DND-41 (cell line): ENCODE data around the gene FOXK1.

Experiments
- ATAC-seq: fragments of 200-7000 bp; cut with Tn5 transposase; 3 replicates; pipeline ENCODE4 v1.9.1; 2021; ENCODE audit warnings: low read depth; ENCODE audit not compliant: insufficient read depth
- DNase-seq: peaks from one replicate; pipeline ENCODE4 v3.0.0-alpha.2; 2020
- H2AFZ ChIP-seq: 2 replicates; pipeline ENCODE4 v1.6.0; 2012; ENCODE audit warnings: low read depth, low read length
- H3K27ac ChIP-seq: 2 replicates; pipeline ENCODE4 v1.5.1; 2012; ENCODE audit warnings: low read length, inconsistent platforms
- H3K27me3 ChIP-seq: fragments of 200-600 bp; sonication (generic); 2 replicates; pipeline ENCODE4 v1.6.0; 2012; ENCODE audit warnings: low read length, mild to moderate bottlenecking, inconsistent platforms; ENCODE audit not compliant: insufficient read depth, poor library complexity
- H3K36me3 ChIP-seq: 2 replicates; pipeline ENCODE4 v1.5.1; 2012; ENCODE audit warnings: low read length, inconsistent platforms; ENCODE audit not compliant: insufficient read depth
- H3K4me1 ChIP-seq: 2 replicates; pipeline ENCODE4 v1.5.1; 2012; ENCODE audit warnings: mild to moderate bottlenecking, low read length; ENCODE audit not compliant: insufficient read depth
- H3K4me2 ChIP-seq: 2 replicates; pipeline ENCODE4 v1.6.0; 2012; ENCODE audit warnings: mild to moderate bottlenecking, moderate library complexity, low read length, inconsistent platforms; ENCODE audit not compliant: insufficient read depth
- H3K4me3 ChIP-seq, 2 experiments: fragments of 200-600 bp in 1 of 2; shearing (Covaris generic) in 1 of 2; 2 replicates each; pipeline ENCODE4 v1.5.1; 2012 to 2016; ENCODE audit warnings: inconsistent platforms in 2 of 2, low read length in 2 of 2, mild to moderate bottlenecking in 2 of 2, low read depth in 1 of 2, moderate library complexity in 1 of 2
- H3K79me2 ChIP-seq: 2 replicates; pipeline ENCODE4 v1.6.0; 2012; ENCODE audit warnings: low read length, inconsistent platforms; ENCODE audit not compliant: insufficient read depth
- H3K9ac ChIP-seq: 2 replicates; pipeline ENCODE4 v1.6.0; 2012; ENCODE audit warnings: low read depth, mild to moderate bottlenecking, inconsistent platforms, low read length, moderate library complexity
- H3K9me3 ChIP-seq: 2 replicates; pipeline ENCODE4 v1.5.1; 2012; ENCODE audit warnings: low read length, moderate library complexity, mild to moderate bottlenecking, inconsistent platforms; ENCODE audit not compliant: insufficient read depth, severe bottlenecking
- H4K20me1 ChIP-seq: 2 replicates; pipeline ENCODE4 v1.6.0; 2012; ENCODE audit warnings: low read length; ENCODE audit not compliant: insufficient read depth
- CTCF ChIP-seq: IDR thresholded peaks from 2 replicates; pipeline ENCODE4 v1.5.1; 2012; ENCODE audit warnings: borderline replicate concordance, low read length, moderate library complexity, mild to moderate bottlenecking; ENCODE audit not compliant: poor library complexity, severe bottlenecking; ENCODE audit errors: extremely low read depth
- EZH2 ChIP-seq: IDR thresholded peaks from 3 replicates; pipeline ENCODE4 v1.6.1; 2012; ENCODE audit warnings: borderline replicate concordance, low read depth, mild to moderate bottlenecking, moderate library complexity, low read length, inconsistent platforms; ENCODE audit not compliant: severe bottlenecking

The FOXK1 gene

GRCh38 chr7:4733936-4734528, 51.9 kb downstream of the FOXK1 start:
- Histone ChIP-seq H3K79me2 (peaks cover 92% of the 10 kb centered on the region), H4K20me1 (peaks cover 80% of the 10 kb centered on the region), H3K27me3 (no peaks in the 10 kb centered on the region), H3K4me3 (no peak overlapping the region), H3K27ac (peak overlapping the region; percentile 51), H3K4me1 (peaks cover 42% of the 10 kb centered on the region), H3K4me2 (peak overlapping the region; percentile 10), H3K9ac (peak overlapping the region; percentile 34), H2AFZ (no peak overlapping the region), H3K36me3 (peaks cover 31% of the 10 kb centered on the region), H3K9me3 (no peaks in the 10 kb centered on the region)
- TF ChIP-seq EZH2 (no peak), CTCF (no peak)
- ATAC-seq (peak; percentile 95), DNase-seq (peak; percentile 85)

DNA sequence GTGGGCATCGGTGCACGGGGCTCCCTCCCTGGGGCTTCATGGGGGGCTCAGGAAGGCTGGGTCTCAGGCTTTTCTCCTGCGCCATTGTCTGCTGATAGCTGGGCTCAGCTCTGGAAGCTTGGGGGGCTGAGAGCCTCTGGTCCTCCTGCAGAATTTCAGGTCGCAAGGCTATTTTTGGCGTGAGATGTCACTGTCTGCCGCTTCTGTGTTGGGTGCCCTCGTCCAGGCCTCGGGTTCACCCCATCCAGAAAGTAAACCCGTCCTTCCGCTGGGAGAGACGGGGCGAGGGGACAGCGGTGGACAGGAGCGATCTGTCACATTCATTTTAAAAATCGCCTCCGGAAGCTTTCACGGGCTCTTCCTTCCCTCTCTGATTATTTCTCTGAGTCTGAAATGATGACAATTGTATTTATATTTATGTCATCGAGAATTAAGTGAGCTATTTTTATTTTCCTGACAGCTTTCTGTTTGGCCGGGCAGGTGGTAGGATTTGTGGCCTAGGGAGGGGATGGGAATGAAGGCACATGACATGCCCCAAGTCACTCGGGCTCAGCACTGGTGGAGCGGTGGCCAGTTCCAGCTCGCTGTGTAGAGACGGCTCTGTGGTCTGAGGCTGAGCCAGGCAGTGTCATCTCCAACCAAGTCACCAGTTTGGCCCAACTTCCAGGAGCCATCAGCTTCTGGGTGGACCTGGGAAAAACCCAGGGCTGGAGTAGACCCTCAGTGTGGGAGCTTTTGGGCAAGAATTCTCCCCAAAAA, 52.7 kb downstream of the FOXK1 start:
- Histone ChIP-seq H3K4me3 (no peak overlapping the region), H2AFZ (no peak overlapping the region), H3K4me2 (no peak overlapping the region), H3K4me1 (peaks cover 49% of the 10 kb centered on the region), H3K27ac (peak overlapping the region; percentile 51), H3K36me3 (peaks cover 31% of the 10 kb centered on the region), H3K9me3 (no peaks in the 10 kb centered on the region), H3K9ac (no peak overlapping the region), H3K79me2 (peaks cover 91% of the 10 kb centered on the region), H4K20me1 (peaks cover 82% of the 10 kb centered on the region), H3K27me3 (no peaks in the 10 kb centered on the region)
- TF ChIP-seq EZH2 (no peak), CTCF (no peak)
- DNase-seq (no peak), ATAC-seq (no peak)

DNA sequence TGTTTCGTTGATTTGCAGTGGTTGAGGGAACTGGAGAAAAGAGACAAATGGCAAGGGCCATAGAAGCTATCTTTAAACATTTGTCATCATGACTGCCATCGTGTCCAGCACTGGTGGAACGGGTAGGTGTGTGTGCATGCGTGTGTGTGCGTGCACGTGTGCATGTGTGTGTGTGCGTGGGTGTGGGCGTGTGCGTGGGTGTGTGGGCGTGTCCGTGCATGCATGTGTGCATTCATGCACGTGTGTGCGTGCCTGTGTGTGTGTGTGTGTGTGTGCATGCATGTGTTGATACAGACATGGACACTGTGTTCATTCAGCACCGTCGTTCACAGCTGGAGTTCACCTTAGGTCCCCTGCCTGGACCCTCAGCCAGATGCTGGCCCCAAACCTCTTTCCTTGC, 55.2 kb downstream of the FOXK1 start:
- H3K4me1 ChIP-seq, result peaks cover 42% of the 10 kb centered on the region
- no peak overlapping the region for H3K27ac ChIP-seq
- peaks cover 74% of the 10 kb centered on the region for H4K20me1 ChIP-seq
- H3K4me3 ChIP-seq, result no peak overlapping the region
- no peaks in the 10 kb centered on the region for H3K9me3 ChIP-seq
- H3K27me3 ChIP-seq, result no peaks in the 10 kb centered on the region
- no peak overlapping the region for H3K4me2 ChIP-seq
- H3K36me3 ChIP-seq, result peaks cover 44% of the 10 kb centered on the region
- H3K79me2 ChIP-seq, result peaks cover 83% of the 10 kb centered on the region
- H2AFZ ChIP-seq, result no peak overlapping the region
- no peak for ATAC-seq
- no peak for DNase-seq
- no peak overlapping the region for H3K9ac ChIP-seq
- TF ChIP-seq EZH2 (no peak), CTCF (no peak)
